ENCODE data around the gene TRAM2.

The TRAM2 gene

DNA sequence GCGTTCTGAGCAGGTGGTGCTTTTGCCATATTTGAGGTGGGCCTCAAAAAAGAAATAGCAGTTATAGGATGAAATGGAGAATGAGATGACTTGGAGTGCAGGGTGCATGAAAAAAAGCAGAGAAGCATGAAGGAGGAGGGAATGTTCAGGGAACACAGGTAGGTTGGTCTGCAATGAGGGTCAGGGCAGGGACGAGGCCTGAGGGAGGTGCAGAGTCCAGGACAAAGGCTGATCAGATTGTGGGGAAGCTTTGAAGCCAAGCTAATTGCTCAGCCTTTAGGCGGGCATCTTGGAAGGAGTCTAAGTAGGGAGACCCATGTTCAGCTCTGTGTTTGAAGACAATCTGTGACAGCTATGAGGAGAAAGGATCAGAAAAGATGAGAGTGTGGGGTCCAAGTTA is 12.0 kb downstream of the TRAM2 start:
- H3K36me3 ChIP-seq (ENCODE audit: control insufficient read depth in 1 of 2, insufficient read depth in 2 of 2, low read length in 2 of 2), result no peaks in the 10 kb centered on the region
- no peak overlapping the region for H3K27ac ChIP-seq (ENCODE audit: low read length)
- no peaks in the 10 kb centered on the region for H3K27me3 ChIP-seq (ENCODE audit: low read depth, low read length)
- no peak overlapping the region for H3K4me3 ChIP-seq (ENCODE audit: low read depth in 1 of 2, low read length in 2 of 2)
- H3K4me1 ChIP-seq (ENCODE audit: control insufficient read depth in 1 of 2, insufficient read depth in 2 of 2, low read length in 2 of 2), result peaks cover 3 to 32% of the 10 kb centered on the region in 2 donors
- H3K9me3 ChIP-seq (ENCODE audit: control insufficient read depth in 1 of 2, low read length in 2 of 2), result no peaks in the 10 kb centered on the region

DNA sequence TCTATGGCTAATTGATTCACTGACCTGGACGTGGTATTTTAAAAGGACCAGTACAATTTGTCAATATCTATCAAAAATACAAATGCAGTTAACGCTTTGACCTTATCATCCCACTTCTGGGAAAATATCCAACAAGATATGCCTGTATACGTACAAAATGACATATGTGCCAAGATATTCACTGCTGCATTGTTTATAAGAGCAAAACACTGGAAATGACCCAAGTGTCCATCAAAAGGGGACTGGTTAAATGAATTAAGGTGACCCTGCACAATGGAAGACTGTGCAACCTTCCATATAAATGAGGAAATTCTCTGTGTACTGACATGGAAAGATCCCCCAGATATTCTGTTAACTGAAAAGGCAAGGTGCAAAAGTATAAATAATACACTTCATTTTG is 13.9 kb downstream of the TRAM2 start:
- Histone ChIP-seq H3K27ac (ENCODE audit: low read length) (no peak overlapping the region), H3K36me3 (ENCODE audit: control insufficient read depth in 1 of 2, insufficient read depth in 2 of 2, low read length in 2 of 2) (no peaks in the 10 kb centered on the region), H3K27me3 (ENCODE audit: low read depth, low read length) (no peaks in the 10 kb centered on the region), H3K4me1 (ENCODE audit: control insufficient read depth in 1 of 2, insufficient read depth in 2 of 2, low read length in 2 of 2) (peaks cover 6 to 32% of the 10 kb centered on the region in 2 donors), H3K4me3 (ENCODE audit: low read depth in 1 of 2, low read length in 2 of 2) (no peak overlapping the region), H3K9me3 (ENCODE audit: control insufficient read depth in 1 of 2, low read length in 2 of 2) (no peaks in the 10 kb centered on the region)

DNA sequence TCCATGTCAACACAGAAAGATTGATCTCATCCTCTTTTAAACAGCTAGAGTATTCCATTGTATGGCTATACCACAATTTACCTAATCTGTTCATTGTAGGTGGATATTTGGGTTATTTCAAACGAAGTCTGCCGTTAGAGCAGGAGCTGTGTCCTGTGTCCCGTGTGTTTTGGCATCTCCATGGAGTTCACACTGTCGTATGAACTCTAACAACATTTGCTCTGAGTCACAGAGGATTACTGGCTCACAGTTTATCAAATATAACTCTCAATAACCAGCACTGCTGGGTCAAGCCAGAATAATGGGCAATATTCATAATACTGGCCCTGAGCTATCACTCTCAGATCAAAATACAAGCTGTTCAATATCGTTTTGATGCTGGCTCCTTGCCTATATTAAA is 16.4 kb downstream of the TRAM2 start:
- H3K4me3 ChIP-seq (ENCODE audit: low read depth in 1 of 2, low read length in 2 of 2), result no peak overlapping the region
- H3K9me3 ChIP-seq (ENCODE audit: control insufficient read depth in 1 of 2, low read length in 2 of 2), result no peaks in the 10 kb centered on the region
- no peaks in the 10 kb centered on the region for H3K36me3 ChIP-seq (ENCODE audit: control insufficient read depth in 1 of 2, insufficient read depth in 2 of 2, low read length in 2 of 2)
- no peaks in the 10 kb centered on the region for H3K27me3 ChIP-seq (ENCODE audit: low read depth, low read length)
- no peak overlapping the region for H3K27ac ChIP-seq (ENCODE audit: low read length)
- H3K4me1 ChIP-seq (ENCODE audit: control insufficient read depth in 1 of 2, insufficient read depth in 2 of 2, low read length in 2 of 2), result peaks cover 10 to 44% of the 10 kb centered on the region in 2 donors

DNA sequence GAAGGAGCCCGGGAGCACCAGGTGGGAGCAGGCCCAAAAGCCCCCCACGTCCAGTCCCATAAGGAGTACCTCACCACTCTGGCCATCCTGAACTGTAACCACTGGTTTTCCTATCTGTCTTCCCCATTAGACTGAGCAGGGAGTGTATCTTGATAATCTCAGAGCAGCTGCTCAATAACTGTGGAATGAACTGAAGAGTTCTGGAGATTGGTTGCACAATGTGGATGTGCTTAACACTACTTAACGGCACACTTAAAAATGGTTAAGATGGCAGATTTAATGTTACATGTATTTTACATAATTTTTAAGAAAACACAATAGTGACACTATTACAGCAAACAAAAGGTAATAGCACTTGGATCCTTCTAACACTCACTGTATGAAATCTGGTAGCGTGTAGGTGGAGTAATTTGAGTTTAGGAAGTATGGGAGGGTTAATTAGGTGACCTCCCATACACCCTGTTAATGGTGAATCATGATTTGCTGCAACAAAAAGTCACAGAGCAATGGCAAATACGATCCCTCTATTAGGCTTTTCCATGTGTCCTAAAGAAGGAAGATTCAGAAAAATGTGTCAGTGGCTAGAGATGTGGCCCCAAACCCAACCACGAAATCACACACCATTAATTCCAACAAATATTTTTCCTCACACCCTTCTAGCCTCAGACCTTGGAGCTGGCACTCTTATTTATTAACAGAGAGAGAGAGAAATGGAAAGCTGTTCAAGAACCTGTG is 18.4 kb downstream of the TRAM2 start:
- H3K4me3 ChIP-seq (ENCODE audit: low read depth in 1 of 2, low read length in 2 of 2), result no peak overlapping the region
- H3K27ac ChIP-seq (ENCODE audit: low read length), result peak overlapping the region; percentile 28
- no peaks in the 10 kb centered on the region for H3K36me3 ChIP-seq (ENCODE audit: control insufficient read depth in 1 of 2, insufficient read depth in 2 of 2, low read length in 2 of 2)
- H3K27me3 ChIP-seq (ENCODE audit: low read depth, low read length), result no peaks in the 10 kb centered on the region
- H3K4me1 ChIP-seq (ENCODE audit: control insufficient read depth in 1 of 2, insufficient read depth in 2 of 2, low read length in 2 of 2), result peaks cover 6 to 43% of the 10 kb centered on the region in 2 donors
- no peaks in the 10 kb centered on the region for H3K9me3 ChIP-seq (ENCODE audit: control insufficient read depth in 1 of 2, low read length in 2 of 2)

DNA sequence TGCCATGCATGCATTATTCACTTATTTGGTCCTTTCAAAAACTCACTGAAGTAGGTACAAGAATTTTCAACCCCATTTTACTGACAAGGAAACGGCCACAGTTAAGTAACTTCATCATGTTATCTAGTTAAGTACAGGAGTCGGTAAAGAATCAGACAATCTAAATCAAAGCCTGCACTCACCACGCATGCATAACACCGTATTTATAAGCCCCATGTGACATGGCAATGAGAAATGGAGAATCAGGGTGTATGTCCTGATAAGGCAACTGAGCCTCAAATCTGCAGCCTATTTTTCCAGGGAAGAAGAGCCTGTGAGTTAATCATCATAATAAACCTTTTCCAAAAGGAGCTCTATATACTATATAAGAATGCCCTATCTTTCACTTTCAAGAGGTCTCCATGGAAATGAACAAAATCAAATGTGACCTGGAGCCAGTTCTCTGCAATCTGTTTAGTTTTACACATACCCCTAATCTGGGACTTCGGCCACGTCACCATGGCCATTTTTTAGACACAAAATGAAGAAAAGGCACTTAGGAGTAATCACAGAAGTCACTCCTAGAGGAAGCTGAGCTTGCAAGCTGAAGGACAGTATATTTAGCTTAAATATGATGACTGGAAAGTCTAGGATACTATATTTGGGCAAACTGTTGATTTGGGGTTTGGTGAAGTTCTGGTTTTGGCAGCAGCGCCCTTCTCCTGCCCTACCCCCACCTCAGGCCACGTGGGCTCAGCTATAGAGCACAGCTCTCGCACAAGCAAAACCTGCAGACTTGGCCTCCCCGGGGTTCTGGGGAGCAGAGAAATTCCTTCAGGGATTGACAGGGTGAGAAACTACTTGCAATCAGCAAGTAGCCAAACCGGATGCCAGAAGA is 19.2 kb downstream of the TRAM2 start:
- Histone ChIP-seq H3K27me3 (ENCODE audit: low read depth, low read length) (no peaks in the 10 kb centered on the region), H3K27ac (ENCODE audit: low read length) (peak overlapping the region; percentile 28), H3K4me3 (ENCODE audit: low read depth in 1 of 2, low read length in 2 of 2) (peak overlapping the region in 1 of 2 donors; percentile 7), H3K36me3 (ENCODE audit: control insufficient read depth in 1 of 2, insufficient read depth in 2 of 2, low read length in 2 of 2) (no peaks in the 10 kb centered on the region), H3K9me3 (ENCODE audit: control insufficient read depth in 1 of 2, low read length in 2 of 2) (no peaks in the 10 kb centered on the region), H3K4me1 (ENCODE audit: control insufficient read depth in 1 of 2, insufficient read depth in 2 of 2, low read length in 2 of 2) (peaks cover 10 to 47% of the 10 kb centered on the region in 2 donors)

DNA sequence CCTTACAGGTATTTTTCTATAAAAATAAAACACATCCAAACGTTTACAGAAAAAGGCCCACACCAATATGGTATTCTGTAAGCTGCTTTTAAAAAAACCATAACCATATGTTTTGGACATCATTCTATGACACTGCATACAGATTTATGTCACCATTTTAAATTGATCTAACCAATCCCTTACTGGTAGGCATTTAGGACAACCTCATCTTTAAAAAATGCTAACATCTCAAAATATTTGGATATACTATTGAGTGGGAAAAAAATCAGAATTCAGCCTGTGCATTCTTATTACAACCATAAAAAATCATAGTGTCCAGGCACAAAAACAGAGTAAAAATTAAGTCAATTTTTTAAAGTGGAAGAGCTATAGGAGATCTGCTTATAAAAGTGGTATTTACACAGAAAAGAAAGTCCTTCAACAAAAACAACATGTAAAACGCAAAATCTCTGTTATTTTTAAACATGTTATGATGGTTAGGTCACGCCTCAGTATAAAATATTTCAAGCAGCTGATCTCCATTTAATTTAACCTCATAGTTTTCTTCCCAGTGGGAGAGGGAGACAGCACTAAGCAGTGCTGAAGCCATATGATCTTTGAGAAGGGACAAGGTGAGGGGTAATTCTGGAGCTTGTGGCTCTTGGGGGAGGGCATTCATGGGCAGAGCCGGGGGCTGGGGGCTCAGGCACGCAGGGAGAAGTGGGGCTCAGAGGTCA is 21.2 kb downstream of the TRAM2 start:
- Histone ChIP-seq H3K4me1 (ENCODE audit: control insufficient read depth in 1 of 2, insufficient read depth in 2 of 2, low read length in 2 of 2) (peaks cover 30 to 62% of the 10 kb centered on the region in 2 donors), H3K27ac (ENCODE audit: low read length) (peak overlapping the region; percentile 28), H3K36me3 (ENCODE audit: control insufficient read depth in 1 of 2, insufficient read depth in 2 of 2, low read length in 2 of 2) (no peaks in the 10 kb centered on the region), H3K4me3 (ENCODE audit: low read depth in 1 of 2, low read length in 2 of 2) (no peak overlapping the region), H3K27me3 (ENCODE audit: low read depth, low read length) (no peaks in the 10 kb centered on the region), H3K9me3 (ENCODE audit: control insufficient read depth in 1 of 2, low read length in 2 of 2) (no peaks in the 10 kb centered on the region)

DNA sequence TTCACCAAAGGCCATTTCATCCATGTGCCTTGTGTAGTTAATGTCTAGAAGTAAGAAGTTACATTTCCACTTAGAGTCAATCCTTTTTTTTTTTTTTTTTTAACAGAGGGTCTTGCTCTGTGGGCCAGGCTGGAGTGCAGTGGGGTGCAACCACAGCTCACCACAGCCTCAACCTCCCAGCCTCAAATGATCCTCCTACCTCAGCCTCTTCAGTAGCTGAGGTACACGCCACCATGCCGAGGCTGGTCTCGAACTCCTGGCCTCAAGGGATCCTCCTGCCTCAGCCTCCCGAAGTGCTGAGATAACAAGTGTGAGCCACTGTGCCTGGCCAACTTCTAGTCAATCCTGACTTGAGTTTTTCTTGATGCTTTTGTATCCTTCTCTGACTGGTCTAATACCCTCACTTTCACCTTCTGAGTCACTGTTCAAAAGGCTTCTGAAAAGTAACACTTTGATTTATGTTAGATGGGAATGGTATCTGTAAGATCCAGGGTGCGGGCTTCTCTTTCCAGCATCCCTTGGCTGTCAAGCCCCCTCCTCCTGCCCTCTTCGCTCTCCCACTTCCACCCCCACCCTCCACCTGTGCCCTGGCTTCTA is 22.1 kb downstream of the TRAM2 start:
- Histone ChIP-seq H3K36me3 (ENCODE audit: control insufficient read depth in 1 of 2, insufficient read depth in 2 of 2, low read length in 2 of 2) (no peaks in the 10 kb centered on the region), H3K9me3 (ENCODE audit: control insufficient read depth in 1 of 2, low read length in 2 of 2) (no peaks in the 10 kb centered on the region), H3K27me3 (ENCODE audit: low read depth, low read length) (no peaks in the 10 kb centered on the region), H3K4me3 (ENCODE audit: low read depth in 1 of 2, low read length in 2 of 2) (no peak overlapping the region), H3K4me1 (ENCODE audit: control insufficient read depth in 1 of 2, insufficient read depth in 2 of 2, low read length in 2 of 2) (peaks cover 32 to 65% of the 10 kb centered on the region in 2 donors), H3K27ac (ENCODE audit: low read length) (no peak overlapping the region)

DNA sequence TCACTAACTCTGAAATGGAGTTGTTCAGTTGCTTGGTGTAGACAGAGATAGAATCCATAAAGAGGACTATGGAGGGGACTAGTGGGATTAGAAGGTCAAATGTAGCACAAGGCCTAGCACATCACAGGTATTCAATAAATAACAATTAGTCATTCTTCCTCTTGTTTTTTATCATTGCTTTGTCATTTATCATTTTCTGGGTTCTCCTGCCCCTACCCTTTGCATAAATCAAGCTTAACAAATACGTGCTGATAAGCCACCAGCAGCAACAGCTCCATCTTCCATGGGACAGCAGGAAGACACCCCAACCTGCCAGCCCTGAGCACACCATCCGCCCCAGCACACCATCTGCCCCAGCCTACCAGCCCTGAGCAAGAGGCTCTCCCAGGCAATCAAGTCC is 23.1 kb downstream of the TRAM2 start:
- Histone ChIP-seq H3K4me1 (ENCODE audit: control insufficient read depth in 1 of 2, insufficient read depth in 2 of 2, low read length in 2 of 2) (peaks cover 34 to 62% of the 10 kb centered on the region in 2 donors), H3K36me3 (ENCODE audit: control insufficient read depth in 1 of 2, insufficient read depth in 2 of 2, low read length in 2 of 2) (no peaks in the 10 kb centered on the region), H3K27ac (ENCODE audit: low read length) (no peak overlapping the region), H3K27me3 (ENCODE audit: low read depth, low read length) (no peaks in the 10 kb centered on the region), H3K4me3 (ENCODE audit: low read depth in 1 of 2, low read length in 2 of 2) (no peak overlapping the region), H3K9me3 (ENCODE audit: control insufficient read depth in 1 of 2, low read length in 2 of 2) (no peaks in the 10 kb centered on the region)

DNA sequence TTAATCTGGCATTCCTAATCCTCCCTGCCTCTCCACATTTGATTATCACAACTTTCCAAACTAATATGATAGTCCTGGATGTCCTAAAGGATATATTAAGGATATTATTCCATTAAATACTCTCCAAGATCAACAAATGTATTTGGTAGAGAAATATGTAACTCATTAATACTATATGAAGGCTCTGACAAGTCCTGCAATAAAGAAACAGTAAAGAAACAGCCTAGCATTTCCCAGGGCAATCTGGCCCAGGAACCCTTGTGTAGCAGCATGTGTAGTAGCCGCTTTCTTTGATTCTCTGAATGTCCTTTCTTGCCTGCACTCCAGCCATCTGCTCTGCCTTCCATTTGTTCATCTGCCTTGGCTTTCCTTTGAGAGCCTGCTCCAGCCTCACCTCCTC is 23.7 kb downstream of the TRAM2 start:
- Histone ChIP-seq H3K27ac (ENCODE audit: low read length) (no peak overlapping the region), H3K4me1 (ENCODE audit: control insufficient read depth in 1 of 2, insufficient read depth in 2 of 2, low read length in 2 of 2) (peaks cover 39 to 62% of the 10 kb centered on the region in 2 donors)

DNA sequence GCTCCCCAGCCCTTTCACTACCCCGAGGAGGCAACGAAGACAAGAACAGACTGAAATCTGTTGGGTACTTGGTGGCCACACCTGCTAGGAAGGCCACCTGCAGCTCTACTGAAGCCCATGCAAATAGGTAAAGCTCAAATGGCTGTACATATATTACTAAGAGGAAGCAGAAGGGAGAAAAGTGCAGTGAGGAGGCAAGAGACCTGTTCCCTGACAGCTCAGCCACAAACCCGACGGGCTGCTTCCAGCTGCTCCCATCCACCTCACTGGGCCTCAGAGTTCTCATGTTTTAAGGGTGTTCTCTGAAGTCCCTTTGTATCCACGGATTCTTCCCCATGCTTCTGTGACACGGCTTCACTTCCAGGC is 24.6 kb downstream of the TRAM2 start:
- H3K4me3 ChIP-seq (ENCODE audit: low read depth in 1 of 2, low read length in 2 of 2), result peak overlapping the region; percentile 2 to 40

More for the DNA sequence above, 23.7 kb downstream of the TRAM2 start:
- H3K27me3 ChIP-seq (ENCODE audit: low read depth, low read length), result no peaks in the 10 kb centered on the region
- H3K9me3 ChIP-seq (ENCODE audit: control insufficient read depth in 1 of 2, low read length in 2 of 2), result no peaks in the 10 kb centered on the region
- H3K4me3 ChIP-seq (ENCODE audit: low read depth in 1 of 2, low read length in 2 of 2), result no peak overlapping the region
- no peaks in the 10 kb centered on the region for H3K36me3 ChIP-seq (ENCODE audit: control insufficient read depth in 1 of 2, insufficient read depth in 2 of 2, low read length in 2 of 2)

More for the DNA sequence above, 24.6 kb downstream of the TRAM2 start:
- no peaks in the 10 kb centered on the region for H3K27me3 ChIP-seq (ENCODE audit: low read depth, low read length)
- no peaks in the 10 kb centered on the region for H3K36me3 ChIP-seq (ENCODE audit: control insufficient read depth in 1 of 2, insufficient read depth in 2 of 2, low read length in 2 of 2)
- H3K27ac ChIP-seq (ENCODE audit: low read length), result peak overlapping the region; percentile 13
- H3K4me1 ChIP-seq (ENCODE audit: control insufficient read depth in 1 of 2, insufficient read depth in 2 of 2, low read length in 2 of 2), result peaks cover 42 to 62% of the 10 kb centered on the region in 2 donors
- H3K9me3 ChIP-seq (ENCODE audit: control insufficient read depth in 1 of 2, low read length in 2 of 2), result no peaks in the 10 kb centered on the region
